ENCODE measurements around the gene MAGI2.

DNA sequence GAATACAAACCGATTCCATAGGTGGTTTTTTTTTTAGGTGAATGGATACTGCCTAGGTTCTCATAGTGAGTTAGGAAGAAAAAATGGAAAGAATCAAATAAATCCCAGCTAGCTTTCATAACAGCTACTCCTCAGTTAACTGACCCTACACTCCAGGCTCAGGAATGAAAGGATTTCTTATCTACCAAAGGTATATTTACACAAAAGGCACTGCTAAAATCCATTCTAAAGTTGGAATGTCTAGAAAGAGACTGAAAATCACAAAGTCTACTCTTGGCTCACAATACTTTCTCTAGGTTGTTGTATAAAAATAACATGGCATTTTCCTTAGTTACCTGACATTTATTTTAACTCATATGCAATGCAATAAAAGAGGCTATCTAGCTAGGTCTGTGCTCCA lies 375.2 kb downstream of the MAGI2 start:
- TF ChIP-seq POLR2A (IDR thresholded peaks at IDR 0.05; ENCODE audit: low read length) (no peak), GATA1 (IDR thresholded peaks at IDR 0.05; ENCODE audit: low read depth, low read length) (no peak)
